Spleen (tissue), 11 donors: ENCODE results near the gene LDLRAD4. TPM values are rescaled to one million over a fixed set of nuclear protein-coding genes. Genes with fewer than 3 reads are reported as not detected.

Experiments
- DNase-seq: peaks from one replicate; pipeline ENCODE4 v3.0.0-alpha.2; 2020
- H3K27ac ChIP-seq, 8 donors: fragments of 200-600 bp; sonication (generic) in 7 of 8; 1 replicate in 4 of 8; 2 replicates in 4 of 8; pipeline versions ENCODE4 v1.5.0 to v1.8.0; 2016 to 2021; ENCODE audit warnings: inconsistent platforms in 4 of 8, mild to moderate bottlenecking in 4 of 8, moderate library complexity in 1 of 8
- H3K27me3 ChIP-seq, 7 donors: fragments of 200-600 bp; sonication (generic) in 6 of 7; replicated peaks in 1 of 7; 1 replicate in 4 of 7; 2 replicates in 3 of 7; pipeline versions ENCODE4 v1.5.0 to v1.8.0; 2016 to 2021; ENCODE audit warnings: inconsistent platforms in 3 of 7, mild to moderate bottlenecking in 1 of 7
- H3K36me3 ChIP-seq, 6 donors: fragments of 200-600 bp; sonication (generic) in 5 of 6; 1 replicate in 4 of 6; 2 replicates in 2 of 6; pipeline versions ENCODE4 v1.5.0 to v1.8.0; 2016 to 2021; ENCODE audit warnings: inconsistent platforms in 2 of 6
- H3K4me1 ChIP-seq, 6 donors: fragments of 200-600 bp; sonication (generic) in 5 of 6; 1 replicate in 3 of 6; 2 replicates in 3 of 6; pipeline versions ENCODE4 v1.5.0 to v1.8.0; 2016 to 2021; ENCODE audit warnings: inconsistent platforms in 3 of 6
- H3K4me3 ChIP-seq, 8 donors: fragments of 200-600 bp; sonication (generic) in 7 of 8; 1 replicate in 4 of 8; 2 replicates in 4 of 8; pipeline versions ENCODE4 v1.5.0 to v1.8.0; 2016 to 2021; ENCODE audit warnings: inconsistent platforms in 4 of 8, mild to moderate bottlenecking in 4 of 8, moderate library complexity in 2 of 8
- H3K9me3 ChIP-seq, 8 donors: fragments of 200-600 bp; sonication (generic) in 7 of 8; 1 replicate in 4 of 8; 2 replicates in 4 of 8; pipeline versions ENCODE4 v1.5.0 to v1.8.0; 2016 to 2021; ENCODE audit warnings: inconsistent platforms in 4 of 8
- POLR2A ChIP-seq, 3 donors: fragments of 450-650 bp; IDR thresholded peaks; one replicate each; pipeline ENCODE4 v1.5.1; 2017; ENCODE audit warnings: antibody characterized with exemption in 3 of 3, mild to moderate bottlenecking in 1 of 3
- POLR2AphosphoS5 ChIP-seq, 3 donors: sonication (generic); formaldehyde crosslinking; IDR thresholded peaks; one replicate each; pipeline ENCODE4 v1.5.1; 2017; ENCODE audit warnings: antibody characterized with exemption in 3 of 3
- WGBS, 5 donors: extraction: QIAGEN DNeasy Blood & Tissue Kit in 3 of 5; methylation state at CpG; one replicate each; pipeline versions ENCODE4 v1.1.5 to v1.1.7; 2013 to 2018; 5-methylcytosine and 5-hydroxymethylcytosine counted together
- intact Hi-C: fragments of 100-400 bp; cut with DNase I; formaldehyde crosslinking; loops from one replicate; pipeline ENCODE4 v1.15.0; 2023; ENCODE audit warnings: low total_unique reads
- polyA plus RNA-seq, 3 donors: library from polyadenylated mRNA; stranded (reverse); fragments of 200-250 nt; gene quantifications; one replicate each; pipeline ENCODE4 v1.2.1, GENCODE V29; 2013
- total RNA-seq, 7 donors: library from RNA; depleted of rRNA in 3 of 7; stranded (reverse); fragments of >200 nt in 3 of 7; fragmentation: NEBNext Ultra II Directional in 4 of 7; extraction: Animal tissue kit (Norgen Biotek cat#: 25700) in 4 of 7; gene quantifications; one replicate each; pipeline versions ENCODE4 v1.1.0 to v1.2.1, GENCODE V29; 2016 to 2021
- TF ChIP-seq, protein P1 (sequence below), 11 experiments: fragments of 200-600 bp in 7 of 11; fragments of 450-650 bp in 4 of 11; sonication (generic) in 4 of 11; IDR thresholded peaks in 8 of 11; conservative IDR thresholded peaks in 3 of 11; 1 replicate in 7 of 11; 2 replicates in 4 of 11; pipeline versions ENCODE4 v1.4.0 to v1.8.0; 2016 to 2021; ENCODE audit warnings: antibody characterized with exemption in 11 of 11, inconsistent platforms in 4 of 11, mild to moderate bottlenecking in 1 of 11
- donor health status: healthy with polysubstance abuse.
- donor health status: DM: no; HTN: no; CAD: no; lungs with moderate emphysema.
- donor health status: DM: no; HTN: no; CAD: no.
- donor health status: Bipolar disorder and iron deficiency.
- donor health status: healthy.
- donor health status: DM: no; HTN: no; CAD: no.
- donor health status: DM: yes; HTN: yes; CAD: no.

The LDLRAD4 gene
- total and polyA plus RNA-seq, 10 donors: 4.5 to 80.8 (median 46.4) TPM

DNA sequence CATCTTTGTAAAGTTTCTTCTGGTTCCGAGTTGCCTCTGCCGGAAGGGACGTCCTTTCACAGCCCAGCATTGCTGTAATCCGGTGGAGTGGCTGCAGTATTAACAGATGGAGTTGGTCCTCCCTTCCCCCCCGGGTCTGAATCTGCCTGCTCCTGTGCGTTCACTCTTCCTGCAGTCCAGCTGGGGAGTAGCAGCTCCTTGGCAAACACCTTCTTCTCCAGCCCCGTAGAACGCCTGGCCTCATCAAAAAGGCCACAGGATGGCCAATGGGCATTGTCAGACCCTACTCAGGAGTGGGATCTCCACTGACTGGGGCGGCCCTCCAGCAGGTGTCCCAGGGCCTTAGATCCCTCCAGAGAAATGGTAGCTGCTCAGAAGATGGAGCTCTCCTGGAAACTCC, 273.8 kb downstream of the LDLRAD4 start:
- Histone ChIP-seq H3K27me3 (no peaks in the 10 kb centered on the region), H3K36me3 (peaks cover 0 to 36% (median 0%) of the 10 kb centered on the region in 6 donors), H3K27ac (no peak overlapping the region), H3K4me3 (no peak overlapping the region), H3K4me1 (peaks cover 0 to 13% (median 4%) of the 10 kb centered on the region in 6 donors), H3K9me3 (no peaks in the 10 kb centered on the region)
- no peak for DNase-seq
- intact Hi-C loops: no loop called here
- WGBS, 5 donors: 85 to 100% (median 96%) methylated on average over 6 to 9 of the region's 9 CpGs
- TF ChIP-seq POLR2AphosphoS5 (IDR thresholded peaks at IDR 0.05) (no peak), POLR2A (IDR thresholded peaks at IDR 0.05) (no peak)
- TF ChIP-seq, protein P1, sequence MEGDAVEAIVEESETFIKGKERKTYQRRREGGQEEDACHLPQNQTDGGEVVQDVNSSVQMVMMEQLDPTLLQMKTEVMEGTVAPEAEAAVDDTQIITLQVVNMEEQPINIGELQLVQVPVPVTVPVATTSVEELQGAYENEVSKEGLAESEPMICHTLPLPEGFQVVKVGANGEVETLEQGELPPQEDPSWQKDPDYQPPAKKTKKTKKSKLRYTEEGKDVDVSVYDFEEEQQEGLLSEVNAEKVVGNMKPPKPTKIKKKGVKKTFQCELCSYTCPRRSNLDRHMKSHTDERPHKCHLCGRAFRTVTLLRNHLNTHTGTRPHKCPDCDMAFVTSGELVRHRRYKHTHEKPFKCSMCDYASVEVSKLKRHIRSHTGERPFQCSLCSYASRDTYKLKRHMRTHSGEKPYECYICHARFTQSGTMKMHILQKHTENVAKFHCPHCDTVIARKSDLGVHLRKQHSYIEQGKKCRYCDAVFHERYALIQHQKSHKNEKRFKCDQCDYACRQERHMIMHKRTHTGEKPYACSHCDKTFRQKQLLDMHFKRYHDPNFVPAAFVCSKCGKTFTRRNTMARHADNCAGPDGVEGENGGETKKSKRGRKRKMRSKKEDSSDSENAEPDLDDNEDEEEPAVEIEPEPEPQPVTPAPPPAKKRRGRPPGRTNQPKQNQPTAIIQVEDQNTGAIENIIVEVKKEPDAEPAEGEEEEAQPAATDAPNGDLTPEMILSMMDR (IDR thresholded peaks at IDR 0.05 in 8 of 11, conservative IDR thresholded peaks at IDR 0.05 in 3 of 11): no peak

DNA sequence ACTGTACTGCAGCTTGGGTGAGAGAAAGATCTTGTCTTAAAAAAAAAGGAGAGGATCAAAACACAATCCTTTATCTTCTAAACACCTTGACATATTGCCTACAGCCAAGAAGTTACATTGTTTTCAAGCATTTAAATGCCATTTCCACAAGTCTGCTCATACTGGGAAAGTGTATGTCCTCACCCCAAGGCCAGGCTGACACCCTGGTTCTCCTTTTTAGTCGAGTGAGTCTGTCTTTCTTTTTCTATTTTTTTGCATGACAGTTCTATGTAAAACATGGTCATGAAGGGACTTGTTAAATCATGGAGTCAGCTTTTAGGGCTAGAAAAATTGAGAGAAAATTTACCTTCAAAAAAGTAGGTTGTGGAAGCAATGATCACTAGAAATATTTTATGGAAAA, 274.5 kb downstream of the LDLRAD4 start:
- peaks cover 0 to 6% (median 0%) of the 10 kb centered on the region in 6 donors for H3K4me1 ChIP-seq
- TF ChIP-seq POLR2AphosphoS5 (IDR thresholded peaks at IDR 0.05) (no peak), POLR2A (IDR thresholded peaks at IDR 0.05) (no peak)
- TF ChIP-seq, protein P1 (IDR thresholded peaks at IDR 0.05 in 8 of 11, conservative IDR thresholded peaks at IDR 0.05 in 3 of 11): no peak
- peaks cover 0 to 2% (median 0%) of the 10 kb centered on the region in 8 donors for H3K9me3 ChIP-seq
- no peak overlapping the region for H3K4me3 ChIP-seq
- no peaks in the 10 kb centered on the region for H3K27me3 ChIP-seq
- intact Hi-C loops: no loop called here
- H3K36me3 ChIP-seq: peaks cover 0 to 36% (median 0%) of the 10 kb centered on the region in 6 donors
- 19 to 36% (median 27%) methylated on average over 1 of the region's 1 CpG for WGBS, 5 donors
- no peak for DNase-seq
- no peak overlapping the region for H3K27ac ChIP-seq

DNA sequence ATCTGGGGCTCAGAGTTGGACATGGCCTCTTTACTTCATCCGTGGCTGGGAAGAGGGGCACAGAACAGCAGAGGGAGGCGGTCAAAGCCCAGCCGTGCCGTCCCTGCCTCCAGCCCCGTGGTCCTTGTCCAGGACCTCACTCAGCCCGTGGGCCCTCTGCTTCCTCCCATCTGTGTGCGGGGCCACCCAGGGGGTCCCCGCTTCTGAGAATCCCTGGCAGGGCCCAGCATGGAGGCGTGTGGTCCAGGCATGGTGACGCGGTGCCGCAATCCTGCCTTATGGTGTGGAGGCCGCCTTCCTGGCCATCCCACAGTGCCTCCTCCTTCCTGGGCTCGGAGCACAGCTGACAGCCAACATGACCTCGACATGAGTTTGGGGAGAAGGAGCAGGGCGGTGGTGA, 275.2 kb downstream of the LDLRAD4 start:
- Histone ChIP-seq H3K36me3 (peaks cover 0 to 42% (median 0%) of the 10 kb centered on the region in 6 donors), H3K27ac (no peak overlapping the region), H3K4me1 (peaks cover 0 to 5% (median 0%) of the 10 kb centered on the region in 6 donors), H3K4me3 (no peak overlapping the region), H3K9me3 (peaks cover 0 to 7% (median 0%) of the 10 kb centered on the region in 8 donors), H3K27me3 (no peaks in the 10 kb centered on the region)
- WGBS, 5 donors: 79 to 87% (median 81%) methylated on average over 15 to 16 of the region's 16 CpGs
- intact Hi-C loops: no loop called here
- DNase-seq: no peak
- TF ChIP-seq, protein P1 (IDR thresholded peaks at IDR 0.05 in 8 of 11, conservative IDR thresholded peaks at IDR 0.05 in 3 of 11): no peak
- peak in 1 of 3 donors; percentile 8 for TF ChIP-seq POLR2AphosphoS5 (IDR thresholded peaks at IDR 0.05)

DNA sequence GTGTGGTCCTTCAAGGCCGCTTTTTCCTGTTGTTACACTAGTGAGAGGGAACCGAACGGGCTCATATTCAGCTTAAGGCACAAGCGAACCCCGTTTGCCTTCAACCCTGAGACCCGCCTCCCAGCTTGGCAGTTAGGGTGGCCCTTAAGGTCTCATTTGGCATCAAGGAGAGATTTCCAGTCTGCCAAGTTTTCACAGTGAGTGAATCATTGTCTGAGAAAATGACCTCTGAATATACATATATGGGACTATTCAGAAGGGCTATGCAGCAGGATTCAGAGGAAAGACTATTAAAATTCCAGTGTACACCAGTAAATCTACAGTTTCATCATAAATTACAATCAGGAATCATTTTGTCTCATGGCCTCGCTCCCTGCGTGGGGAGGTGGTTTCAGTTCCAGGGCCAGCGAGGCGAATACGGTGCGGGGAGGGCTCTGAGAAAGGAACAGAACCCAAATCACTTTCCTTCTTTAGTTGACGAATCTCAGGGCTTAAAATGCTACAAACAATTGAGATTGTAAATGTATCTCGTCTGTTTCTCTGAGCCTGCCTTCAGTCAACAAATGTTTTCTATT, 276.4 kb downstream of the LDLRAD4 start:
- H3K27ac ChIP-seq: no peak overlapping the region
- intact Hi-C loops: no loop called here
- TF ChIP-seq POLR2AphosphoS5 (IDR thresholded peaks at IDR 0.05) (no peak), POLR2A (IDR thresholded peaks at IDR 0.05) (no peak)
- TF ChIP-seq, protein P1 (IDR thresholded peaks at IDR 0.05 in 8 of 11, conservative IDR thresholded peaks at IDR 0.05 in 3 of 11): no peak

More for the DNA sequence above, 276.4 kb downstream of the LDLRAD4 start:
- Histone ChIP-seq H3K36me3 (peaks cover 0 to 44% (median 0%) of the 10 kb centered on the region in 6 donors), H3K4me1 (peaks cover 0 to 5% (median 0%) of the 10 kb centered on the region in 6 donors), H3K4me3 (no peak overlapping the region), H3K9me3 (peaks cover 0 to 9% (median 0%) of the 10 kb centered on the region in 8 donors), H3K27me3 (no peaks in the 10 kb centered on the region)
- 82 to 92% (median 92%) methylated on average over 14 of the region's 14 CpGs for WGBS, 5 donors
- DNase-seq: no peak
